GM13977 (cell line): ENCODE data around the gene FDX1.

Source experiments
- DNase-seq: peaks from one replicate; pipeline ENCODE4 v3.0.0; 2012; ENCODE audit warnings: low spot score
- in situ Hi-C: fragments of 300-500 bp; cut with MboI; formaldehyde crosslinking; loops from one replicate; pipeline ENCODE4 v1.12.0; 2022; ENCODE audit warnings: low sequenced_read_pairs, low pct_unique_long_range_greater_than_20kb, mixed read lengths, inconsistent platforms; ENCODE audit not compliant: unreplicated experiment
- TF ChIP-seq, protein P1 (sequence below): IDR thresholded peaks from 2 replicates; pipeline ENCODE4 v1.5.1; 2012; ENCODE audit warnings: mild to moderate bottlenecking, control low read depth; ENCODE audit not compliant: insufficient read depth; ENCODE audit errors: extremely low read depth, missing control alignments

Gene FDX1

DNA sequence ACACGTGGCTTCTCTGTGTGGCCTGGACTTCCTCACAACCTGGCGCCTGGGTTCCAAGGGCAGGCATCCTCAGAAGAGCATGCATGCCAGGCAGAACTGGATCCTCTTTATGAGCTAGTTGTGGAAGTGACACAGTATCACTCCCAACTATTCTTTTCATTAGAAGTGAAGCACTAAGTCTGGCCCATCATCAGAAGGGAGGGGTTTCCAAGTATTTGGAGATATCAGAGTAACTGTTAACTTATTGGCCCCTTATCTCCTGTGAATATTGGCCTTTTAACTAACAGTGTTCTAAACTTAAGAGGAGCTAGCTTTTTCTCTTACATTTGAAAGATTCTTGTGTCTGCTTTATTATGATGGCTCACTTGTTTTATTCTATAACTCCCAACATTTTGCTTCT lies 35.5 kb downstream of the FDX1 start:
- no peak for DNase-seq
- TF ChIP-seq, protein P1, sequence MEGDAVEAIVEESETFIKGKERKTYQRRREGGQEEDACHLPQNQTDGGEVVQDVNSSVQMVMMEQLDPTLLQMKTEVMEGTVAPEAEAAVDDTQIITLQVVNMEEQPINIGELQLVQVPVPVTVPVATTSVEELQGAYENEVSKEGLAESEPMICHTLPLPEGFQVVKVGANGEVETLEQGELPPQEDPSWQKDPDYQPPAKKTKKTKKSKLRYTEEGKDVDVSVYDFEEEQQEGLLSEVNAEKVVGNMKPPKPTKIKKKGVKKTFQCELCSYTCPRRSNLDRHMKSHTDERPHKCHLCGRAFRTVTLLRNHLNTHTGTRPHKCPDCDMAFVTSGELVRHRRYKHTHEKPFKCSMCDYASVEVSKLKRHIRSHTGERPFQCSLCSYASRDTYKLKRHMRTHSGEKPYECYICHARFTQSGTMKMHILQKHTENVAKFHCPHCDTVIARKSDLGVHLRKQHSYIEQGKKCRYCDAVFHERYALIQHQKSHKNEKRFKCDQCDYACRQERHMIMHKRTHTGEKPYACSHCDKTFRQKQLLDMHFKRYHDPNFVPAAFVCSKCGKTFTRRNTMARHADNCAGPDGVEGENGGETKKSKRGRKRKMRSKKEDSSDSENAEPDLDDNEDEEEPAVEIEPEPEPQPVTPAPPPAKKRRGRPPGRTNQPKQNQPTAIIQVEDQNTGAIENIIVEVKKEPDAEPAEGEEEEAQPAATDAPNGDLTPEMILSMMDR: no peak
- in situ Hi-C loops: loop anchor here (25.0 kb wide), 1 partner anchor 772 kb away; the partner anchor contains the start of gene POU2AF2

DNA sequence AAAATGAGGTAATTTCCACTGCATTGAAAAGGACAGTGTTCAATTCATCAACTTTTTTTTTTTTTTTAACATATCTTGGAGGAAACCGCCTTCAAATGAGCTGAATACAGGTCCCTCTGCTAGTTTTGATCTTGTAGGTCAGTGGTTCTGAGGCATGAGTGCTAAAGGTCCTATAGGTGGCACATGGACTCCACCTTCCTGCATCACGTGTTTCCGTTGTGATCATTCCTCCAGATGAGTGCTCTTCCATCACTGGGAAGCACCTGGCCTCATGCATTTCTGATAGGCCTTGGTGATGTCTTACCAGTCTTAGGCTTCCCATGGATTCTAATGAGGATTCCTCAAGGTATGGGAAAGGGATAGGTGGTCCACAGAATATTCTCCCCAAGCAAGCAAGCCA lies 37.8 kb downstream of the FDX1 start:
- in situ Hi-C loops: loop anchor here (25.0 kb wide), 1 partner anchor 770 kb away; the partner anchor contains the start of gene POU2AF2
- DNase-seq: no peak
- TF ChIP-seq, protein P1: no peak

DNA sequence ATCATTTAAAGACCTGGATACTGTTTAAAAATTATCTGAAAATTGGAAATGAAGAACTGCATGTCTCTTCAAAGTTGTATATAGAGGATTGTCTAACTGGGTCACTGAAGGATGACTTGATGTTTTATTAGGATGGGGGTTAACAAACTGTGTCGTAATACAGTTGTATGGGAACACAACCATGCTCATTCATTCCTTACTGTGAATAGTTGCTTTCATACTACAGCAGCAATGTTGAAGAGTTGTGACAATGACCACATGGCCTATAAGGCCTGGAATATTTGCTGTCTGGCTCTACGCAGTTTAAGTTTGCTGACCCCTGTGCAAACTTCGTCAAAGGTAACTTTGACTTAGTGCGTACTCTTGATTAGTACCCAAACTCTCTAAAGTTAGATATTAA lies 38.4 kb downstream of the FDX1 start:
- in situ Hi-C loops: loop anchor here (25.0 kb wide), 1 partner anchor 769 kb away; the partner anchor contains the start of gene POU2AF2
- DNase-seq: no peak
- TF ChIP-seq, protein P1: no peak

DNA sequence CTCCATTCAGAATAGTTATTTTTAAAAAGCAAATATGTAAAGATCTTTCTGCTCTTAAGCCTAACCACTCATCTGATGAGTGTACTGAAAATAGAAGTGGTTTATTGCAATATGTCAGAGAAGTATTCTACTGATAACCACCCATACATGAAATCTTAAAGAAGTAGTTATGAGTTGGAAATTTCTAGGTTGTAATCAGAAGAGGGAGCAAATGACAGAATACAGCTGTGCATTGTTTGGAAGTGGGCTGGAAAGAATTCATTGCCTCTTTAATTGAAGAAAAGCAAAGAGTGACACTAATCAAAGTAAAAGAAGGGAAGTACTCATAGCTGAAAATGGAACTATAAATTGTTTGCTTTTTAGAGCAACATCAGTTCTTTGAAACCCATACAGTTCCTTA lies 39.4 kb downstream of the FDX1 start:
- in situ Hi-C loops: loop anchor here (25.0 kb wide), 1 partner anchor 768 kb away; the partner anchor contains the start of gene POU2AF2
- TF ChIP-seq, protein P1: no peak
- DNase-seq: no peak

DNA sequence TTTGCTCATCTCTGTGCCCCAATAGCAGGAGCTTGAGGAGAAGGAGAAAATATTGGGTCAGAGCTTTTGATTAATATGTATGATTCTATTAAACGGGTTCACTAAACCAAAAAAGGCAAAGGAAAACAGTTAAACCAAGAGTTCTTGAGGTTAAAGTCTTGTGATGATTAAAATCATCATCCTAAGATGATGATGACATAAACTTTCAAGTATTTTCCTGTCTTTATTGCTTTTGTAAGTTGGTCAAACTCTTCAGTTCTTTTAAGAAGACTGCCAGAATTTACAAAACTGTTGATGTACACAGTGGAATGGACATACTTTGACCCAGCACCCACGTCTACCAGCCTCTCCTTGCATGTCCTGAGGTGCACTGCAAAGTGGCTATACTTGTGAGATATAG lies 41.0 kb downstream of the FDX1 start:
- TF ChIP-seq, protein P1: no peak
- in situ Hi-C loops: loop anchor here (25.0 kb wide), 1 partner anchor 767 kb away; the partner anchor contains the start of gene POU2AF2
- no peak for DNase-seq

DNA sequence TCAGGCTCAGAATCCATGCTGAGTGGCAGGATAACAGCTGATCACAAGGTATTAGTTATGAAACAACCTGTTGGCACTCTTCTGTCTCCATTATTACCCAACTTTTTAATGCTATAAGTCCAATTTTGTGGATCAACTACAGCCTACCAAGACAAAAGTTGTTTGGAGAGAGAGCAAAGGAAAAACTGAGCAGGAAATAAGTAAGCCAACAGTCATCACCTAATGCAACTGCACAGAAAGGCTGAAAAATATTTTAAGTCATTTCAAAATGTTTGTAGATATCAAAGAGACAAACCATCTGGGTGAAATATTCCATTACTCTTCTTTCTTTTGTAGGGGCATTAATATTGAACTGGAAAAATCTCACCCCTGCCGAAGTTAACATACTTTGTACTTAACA lies 41.6 kb downstream of the FDX1 start:
- TF ChIP-seq, protein P1: no peak
- in situ Hi-C loops: loop anchor here (25.0 kb wide), 1 partner anchor 766 kb away; the partner anchor contains the start of gene POU2AF2
- DNase-seq: no peak
